ENCODE results near the gene PPAN. TPM values are rescaled to one million over a fixed set of nuclear protein-coding genes. Genes with fewer than 3 reads are reported as not detected.

Gene PPAN
- total RNA-seq, 4 donors from 2014 or later: 11.7 to 147 (median 24.7) TPM

GRCh38 chr19:10093295-10094186, 12.6 kb upstream of the PPAN start:
- Histone ChIP-seq H3K4me3 (no peak overlapping the region), H3K27me3 (no peaks in the 10 kb centered on the region), H3K9me3 (no peaks in the 10 kb centered on the region), H3K27ac (no peak overlapping the region), H3K36me3 (peaks cover 0 to 39% (median 0%) of the 10 kb centered on the region in 3 donors), H3K4me1 (peaks cover 0 to 13% (median 5%) of the 10 kb centered on the region in 4 donors)
- peak in 1 of 3 donors; percentile 46 for DNase-seq
- TF ChIP-seq POLR2A (IDR thresholded peaks at IDR 0.05) (no peak), CTCF (IDR thresholded peaks at IDR 0.05) (no peak)

DNA sequence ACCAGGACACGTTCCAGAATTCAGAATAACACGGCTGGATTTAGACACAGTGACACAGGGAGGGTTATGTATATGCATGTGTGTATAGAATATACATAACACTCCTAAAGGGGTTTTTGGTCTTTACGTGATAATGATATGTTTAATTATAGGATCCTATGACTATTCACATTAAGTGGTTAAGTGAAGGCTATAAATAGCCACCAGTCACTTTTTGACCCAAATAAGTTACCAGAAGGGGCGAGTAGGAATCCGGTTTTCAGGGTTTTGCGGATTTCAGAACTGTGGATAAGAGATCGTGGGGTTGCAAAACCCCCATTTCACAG, 10.6 kb upstream of the PPAN start:
- TF ChIP-seq CTCF (IDR thresholded peaks at IDR 0.05): no peak
- no peaks in the 10 kb centered on the region for H3K27me3 ChIP-seq
- H3K4me3 ChIP-seq: peak overlapping the region; percentile 14 to 65 (median 38)
- H3K36me3 ChIP-seq: peaks cover 0 to 21% (median 0%) of the 10 kb centered on the region in 3 donors
- H3K4me1 ChIP-seq: peaks cover 0 to 13% (median 5%) of the 10 kb centered on the region in 4 donors
- peak overlapping the region; percentile 68 to 88 (median 77) for H3K27ac ChIP-seq
- no peaks in the 10 kb centered on the region for H3K9me3 ChIP-seq
- no peak for DNase-seq

- peak; percentile 81 to 95 (median 94) for DNase-seq
- TF ChIP-seq CTCF (IDR thresholded peaks at IDR 0.05) (peak in 2 of 6 experiments; percentile 20 to 39), POLR2A (IDR thresholded peaks at IDR 0.05) (peak; percentile 40 to 56)
- Histone ChIP-seq H3K9me3 (no peaks in the 10 kb centered on the region), H3K27ac (peak overlapping the region; percentile 68 to 88 (median 81)), H3K36me3 (peaks cover 0 to 16% (median 0%) of the 10 kb centered on the region in 3 donors), H3K4me3 (peak overlapping the region; percentile 35 to 65 (median 58)), H3K4me1 (peaks cover 0 to 13% (median 5%) of the 10 kb centered on the region in 4 donors), H3K27me3 (no peaks in the 10 kb centered on the region)
Observed at GRCh38 chr19:10095948-10096614, 10.1 kb upstream of the PPAN start.

DNA sequence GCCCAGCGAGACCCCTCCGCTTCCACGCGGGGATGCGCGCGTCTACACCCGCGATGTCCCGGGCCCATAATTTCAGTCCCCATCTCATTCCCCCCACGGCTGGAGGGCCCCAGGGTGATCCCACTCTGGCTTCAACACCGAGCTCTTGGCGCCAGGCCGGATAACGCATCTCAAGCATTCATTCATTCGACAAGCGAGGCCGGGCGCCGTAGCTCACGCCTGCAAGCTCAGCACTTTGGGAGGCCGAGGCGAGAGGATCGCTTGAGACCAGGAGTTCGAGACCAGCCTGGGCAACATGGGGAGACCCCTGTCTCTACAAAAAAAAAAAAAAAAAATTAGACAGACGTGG, 9.6 kb upstream of the PPAN start:
- DNase-seq: peak; percentile 46 to 65 (median 55)
- H3K4me1 ChIP-seq: peaks cover 0 to 13% (median 7%) of the 10 kb centered on the region in 4 donors
- peak overlapping the region; percentile 35 to 65 (median 58) for H3K4me3 ChIP-seq
- peaks cover 0 to 14% (median 0%) of the 10 kb centered on the region in 3 donors for H3K36me3 ChIP-seq
- no peak for TF ChIP-seq CTCF (IDR thresholded peaks at IDR 0.05)
- no peak for TF ChIP-seq POLR2A (IDR thresholded peaks at IDR 0.05)
- no peaks in the 10 kb centered on the region for H3K9me3 ChIP-seq
- peak overlapping the region; percentile 47 to 88 (median 81) for H3K27ac ChIP-seq
- no peaks in the 10 kb centered on the region for H3K27me3 ChIP-seq

DNA sequence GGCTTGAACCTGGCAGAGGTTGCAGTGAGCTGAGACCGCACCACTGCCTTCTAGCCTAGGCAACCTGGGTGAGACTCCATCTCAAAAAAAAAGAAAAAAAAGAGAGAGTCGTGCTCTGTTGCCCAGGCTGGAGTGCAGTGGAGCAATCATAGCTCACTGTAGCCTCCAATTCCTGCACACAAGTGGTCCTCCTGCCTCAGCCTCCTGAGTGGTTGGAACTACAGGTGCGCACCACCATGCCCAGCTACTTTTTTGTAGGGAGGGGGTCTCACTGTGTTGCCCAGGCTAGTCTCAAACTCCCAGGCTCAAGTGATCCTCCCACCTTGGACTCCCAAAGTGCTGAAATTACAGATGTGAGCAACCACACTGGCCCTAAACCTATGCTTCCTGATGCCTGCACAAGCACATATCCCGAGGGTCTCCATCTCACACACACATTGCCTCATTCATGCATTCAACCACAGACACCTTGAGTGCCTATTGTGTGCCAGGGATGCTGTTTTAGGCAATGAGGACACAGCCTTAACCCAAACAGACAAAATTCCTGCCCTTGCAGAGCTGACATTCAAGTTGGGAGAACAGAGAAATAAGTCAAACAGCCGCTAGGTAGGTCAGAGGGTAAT, 5.9 kb upstream of the PPAN start:
- Histone ChIP-seq H3K9me3 (no peaks in the 10 kb centered on the region), H3K4me3 (no peak overlapping the region), H3K4me1 (peaks cover 0 to 28% (median 16%) of the 10 kb centered on the region in 4 donors), H3K36me3 (no peaks in the 10 kb centered on the region), H3K27ac (no peak overlapping the region), H3K27me3 (no peaks in the 10 kb centered on the region)
- TF ChIP-seq POLR2A (IDR thresholded peaks at IDR 0.05) (no peak), CTCF (IDR thresholded peaks at IDR 0.05) (no peak)
- DNase-seq: no peak

Data from Peyer's patch (tissue), 4 donors.